GM21381 (cell line): Measurements from ENCODE around the gene SKP1.
"Not testable (repeated sequence)": the region's sequence is repeated elsewhere in the genome, so short reads cannot be mapped to it uniquely, and the experiment has no call there.

Experiments
- ATAC-seq: cut with Tn5 transposase; IDR thresholded peaks from one replicate; pipeline ENCODE4 v1.9.1; 2021; ENCODE audit warnings: mild to moderate bottlenecking, moderate library complexity; ENCODE audit not compliant: unreplicated experiment

The SKP1 gene

GRCh38 chr5:134177369-134178095, 782 bp upstream of the SKP1 start:
- peak; percentile 2 for ATAC-seq

GRCh38 chr5:134175921-134176510, 734 bp downstream of the SKP1 start:
- peak; percentile 25 for ATAC-seq

GRCh38 chr5:134174841-134175839, 1.6 kb downstream of the SKP1 start:
- ATAC-seq, result no peak

GRCh38 chr5:134171972-134172371, 4.8 kb downstream of the SKP1 start:
- no peak for ATAC-seq

- no peak for ATAC-seq
These were observed 14.2 kb downstream of the SKP1 start for GRCh38 chr5:134162592-134162991.

- no peak for ATAC-seq
These were observed 15.0 kb downstream of the SKP1 start for GRCh38 chr5:134161513-134162395.

- no peak for ATAC-seq
These were observed 23.1 kb downstream of the SKP1 start for GRCh38 chr5:134153657-134154056.

- ATAC-seq, result no peak
These were observed 23.5 kb downstream of the SKP1 start for GRCh38 chr5:134153241-134153640.

GRCh38 chr5:134152173-134152832, 24.4 kb downstream of the SKP1 start:
- not testable (repeated sequence) for ATAC-seq

- ATAC-seq, result no peak
These were observed 25.0 kb downstream of the SKP1 start for GRCh38 chr5:134151723-134152122.

GRCh38 chr5:134149571-134150303, 27.0 kb downstream of the SKP1 start:
- ATAC-seq, result no peak

- no peak for ATAC-seq
These were observed 27.7 kb downstream of the SKP1 start for GRCh38 chr5:134148986-134149539.

GRCh38 chr5:134148316-134148715, 28.4 kb downstream of the SKP1 start:
- ATAC-seq, result no peak

- no peak for ATAC-seq
These were observed 29.9 kb downstream of the SKP1 start for GRCh38 chr5:134146651-134147518.

GRCh38 chr5:134145779-134146581, 30.8 kb downstream of the SKP1 start:
- ATAC-seq, result no peak

- ATAC-seq, result no peak
These were observed 31.6 kb downstream of the SKP1 start for GRCh38 chr5:134145041-134145757.
